Panc1 (cell line): ENCODE results near the gene MSMB. TPM values are rescaled to one million over a fixed set of nuclear protein-coding genes. Genes with fewer than 3 reads are reported as not detected.

Source experiments
- ATAC-seq: fragments of 200-7000 bp; cut with Tn5 transposase; 2 replicates; pipeline ENCODE4 v1.9.1; 2020; ENCODE audit warnings: mild to moderate bottlenecking, moderate library complexity
- BruUV-seq: library from RNA; stranded (reverse); fragments of 400-500 nt; replicated peaks from 2 replicates; lab custom pipeline; 2021; lab: Mats Ljungman, UMichigan
- CTCF ChIA-PET: fragments of 300-600 bp; sonication (Branson Sonifier 250); formaldehyde crosslinking; loops from one replicate; lab custom pipeline; 2022; ENCODE audit warnings: antibody characterized with exemption; lab: Charles Lee
- POLR2A ChIA-PET: fragments of 300-600 bp; sonication (Branson Sonifier 250); formaldehyde crosslinking; loops from one replicate; lab custom pipeline; 2022; ENCODE audit warnings: antibody characterized with exemption; lab: Charles Lee
- DNase-seq: peaks from one replicate; pipeline ENCODE4 v3.0.0-alpha.2; 2010; ENCODE audit warnings: low read depth, low spot score
- H3K27ac ChIP-seq: 2 replicates; pipeline ENCODE4 v1.5.1; 2011; ENCODE audit warnings: mild to moderate bottlenecking, low read length, inconsistent platforms
- H3K27me3 ChIP-seq: fragments of 200-500 bp; sonication (Bioruptor generic); 2 replicates; pipeline ENCODE4 v1.6.0; 2014; ENCODE audit warnings: low read length, inconsistent platforms; ENCODE audit not compliant: control insufficient read depth, insufficient read depth
- H3K36me3 ChIP-seq: fragments of 200-500 bp; sonication (Bioruptor generic); 2 replicates; pipeline ENCODE4 v1.5.1; 2014; ENCODE audit warnings: inconsistent platforms, mild to moderate bottlenecking, low read length, moderate library complexity; ENCODE audit not compliant: control insufficient read depth, insufficient read depth
- H3K4me1 ChIP-seq: 2 replicates; pipeline ENCODE4 v1.5.1; 2011; ENCODE audit warnings: inconsistent platforms, mild to moderate bottlenecking, low read length, moderate library complexity; ENCODE audit not compliant: control insufficient read depth, insufficient read depth
- H3K4me3 ChIP-seq, 2 experiments: 2 replicates each; pipeline ENCODE4 v1.5.1; 2011 to 2012; ENCODE audit warnings: low read depth in 2 of 2, low read length in 2 of 2, mild to moderate bottlenecking in 2 of 2, inconsistent platforms in 1 of 2, moderate library complexity in 1 of 2
- H3K9me3 ChIP-seq: fragments of 200-500 bp; sonication (Bioruptor generic); 2 replicates; pipeline ENCODE4 v1.5.1; 2014; ENCODE audit warnings: low read depth, mild to moderate bottlenecking, inconsistent platforms, low read length, moderate library complexity; ENCODE audit not compliant: control insufficient read depth, insufficient read depth
- POLR2AphosphoS5 ChIP-seq: IDR thresholded peaks from 2 replicates; pipeline ENCODE4 v1.6.1; 2012; ENCODE audit warnings: mild to moderate bottlenecking, low read depth, low read length, moderate library complexity
- SIN3A ChIP-seq: IDR thresholded peaks from 2 replicates; pipeline ENCODE4 v1.6.1; 2012; ENCODE audit warnings: low read depth, mild to moderate bottlenecking, low read length, moderate library complexity, borderline replicate concordance; ENCODE audit not compliant: insufficient read depth
- TCF7L2 ChIP-seq: IDR thresholded peaks from 2 replicates; pipeline ENCODE4 v1.6.1; 2011; ENCODE audit warnings: mild to moderate bottlenecking, low read depth, low read length, inconsistent platforms
- in situ Hi-C: cut with HindIII; loops from 2 replicates; pipeline ENCODE4 v1.10.0; 2016; ENCODE audit warnings: low sequenced_read_pairs, low pct_unique_long_range_greater_than_20kb
- intact Hi-C: fragments of 100-400 bp; cut with micrococcal nuclease; formaldehyde crosslinking; loops from one replicate; pipeline ENCODE4 v1.10.0; 2022; ENCODE audit not compliant: unreplicated experiment
- total RNA-seq: library from RNA; stranded (reverse); gene quantifications from one replicate; pipeline ENCODE4 v1.2.1, GENCODE V29; 2021; ENCODE audit not compliant: unreplicated experiment
- TF ChIP-seq, protein P1 (sequence below), 2 experiments: IDR thresholded peaks; 2 replicates each; pipeline ENCODE4 v1.6.1; 2011 to 2012; ENCODE audit warnings: low read depth in 2 of 2, control low read depth in 1 of 2, low read length in 1 of 2, mild to moderate bottlenecking in 1 of 2, moderate library complexity in 1 of 2; ENCODE audit not compliant: insufficient read depth in 1 of 2
- TF ChIP-seq, protein P2 (sequence below): fragments of 450-650 bp; IDR thresholded peaks from 2 replicates; pipeline ENCODE4 v1.5.1; 2017; ENCODE audit warnings: mild to moderate bottlenecking

The MSMB gene
- total RNA-seq, 1 experiment from 2014 or later = not detected

- Histone ChIP-seq H3K4me1 (peaks cover 72% of the 10 kb centered on the region), H3K36me3 (no peaks in the 10 kb centered on the region), H3K9me3 (no peaks in the 10 kb centered on the region), H3K27ac (peak overlapping the region; percentile 60; the same call in 1 of the 2 replicates), H3K27me3 (no peaks in the 10 kb centered on the region), H3K4me3 (no peak overlapping the region)
- ATAC-seq (no peak), DNase-seq (no peak)
- TF ChIP-seq, protein P1, sequence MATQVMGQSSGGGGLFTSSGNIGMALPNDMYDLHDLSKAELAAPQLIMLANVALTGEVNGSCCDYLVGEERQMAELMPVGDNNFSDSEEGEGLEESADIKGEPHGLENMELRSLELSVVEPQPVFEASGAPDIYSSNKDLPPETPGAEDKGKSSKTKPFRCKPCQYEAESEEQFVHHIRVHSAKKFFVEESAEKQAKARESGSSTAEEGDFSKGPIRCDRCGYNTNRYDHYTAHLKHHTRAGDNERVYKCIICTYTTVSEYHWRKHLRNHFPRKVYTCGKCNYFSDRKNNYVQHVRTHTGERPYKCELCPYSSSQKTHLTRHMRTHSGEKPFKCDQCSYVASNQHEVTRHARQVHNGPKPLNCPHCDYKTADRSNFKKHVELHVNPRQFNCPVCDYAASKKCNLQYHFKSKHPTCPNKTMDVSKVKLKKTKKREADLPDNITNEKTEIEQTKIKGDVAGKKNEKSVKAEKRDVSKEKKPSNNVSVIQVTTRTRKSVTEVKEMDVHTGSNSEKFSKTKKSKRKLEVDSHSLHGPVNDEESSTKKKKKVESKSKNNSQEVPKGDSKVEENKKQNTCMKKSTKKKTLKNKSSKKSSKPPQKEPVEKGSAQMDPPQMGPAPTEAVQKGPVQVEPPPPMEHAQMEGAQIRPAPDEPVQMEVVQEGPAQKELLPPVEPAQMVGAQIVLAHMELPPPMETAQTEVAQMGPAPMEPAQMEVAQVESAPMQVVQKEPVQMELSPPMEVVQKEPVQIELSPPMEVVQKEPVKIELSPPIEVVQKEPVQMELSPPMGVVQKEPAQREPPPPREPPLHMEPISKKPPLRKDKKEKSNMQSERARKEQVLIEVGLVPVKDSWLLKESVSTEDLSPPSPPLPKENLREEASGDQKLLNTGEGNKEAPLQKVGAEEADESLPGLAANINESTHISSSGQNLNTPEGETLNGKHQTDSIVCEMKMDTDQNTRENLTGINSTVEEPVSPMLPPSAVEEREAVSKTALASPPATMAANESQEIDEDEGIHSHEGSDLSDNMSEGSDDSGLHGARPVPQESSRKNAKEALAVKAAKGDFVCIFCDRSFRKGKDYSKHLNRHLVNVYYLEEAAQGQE (IDR thresholded peaks at IDR 0.05; ENCODE audit: insufficient read depth in 1 of 2, low read depth in 2 of 2, low read length in 1 of 2) = no peak
- no peak for TF ChIP-seq TCF7L2
- no peak for TF ChIP-seq POLR2AphosphoS5
- no peak for TF ChIP-seq SIN3A
- TF ChIP-seq, protein P2, sequence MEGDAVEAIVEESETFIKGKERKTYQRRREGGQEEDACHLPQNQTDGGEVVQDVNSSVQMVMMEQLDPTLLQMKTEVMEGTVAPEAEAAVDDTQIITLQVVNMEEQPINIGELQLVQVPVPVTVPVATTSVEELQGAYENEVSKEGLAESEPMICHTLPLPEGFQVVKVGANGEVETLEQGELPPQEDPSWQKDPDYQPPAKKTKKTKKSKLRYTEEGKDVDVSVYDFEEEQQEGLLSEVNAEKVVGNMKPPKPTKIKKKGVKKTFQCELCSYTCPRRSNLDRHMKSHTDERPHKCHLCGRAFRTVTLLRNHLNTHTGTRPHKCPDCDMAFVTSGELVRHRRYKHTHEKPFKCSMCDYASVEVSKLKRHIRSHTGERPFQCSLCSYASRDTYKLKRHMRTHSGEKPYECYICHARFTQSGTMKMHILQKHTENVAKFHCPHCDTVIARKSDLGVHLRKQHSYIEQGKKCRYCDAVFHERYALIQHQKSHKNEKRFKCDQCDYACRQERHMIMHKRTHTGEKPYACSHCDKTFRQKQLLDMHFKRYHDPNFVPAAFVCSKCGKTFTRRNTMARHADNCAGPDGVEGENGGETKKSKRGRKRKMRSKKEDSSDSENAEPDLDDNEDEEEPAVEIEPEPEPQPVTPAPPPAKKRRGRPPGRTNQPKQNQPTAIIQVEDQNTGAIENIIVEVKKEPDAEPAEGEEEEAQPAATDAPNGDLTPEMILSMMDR = no peak
- BruUV-seq = no TSS peak
- ChIA-PET POLR2A (no interaction called here), CTCF (no interaction called here)
- in situ Hi-C loops (no loop called here), intact Hi-C loops (no loop called here)
Observed at GRCh38 chr10:46024948-46025347, 21.1 kb downstream of the MSMB start.

GRCh38 chr10:46022978-46023702 lies 22.9 kb downstream of the MSMB start:
- Histone ChIP-seq H3K27me3 (no peaks in the 10 kb centered on the region), H3K9me3 (no peaks in the 10 kb centered on the region), H3K4me3 (peak overlapping the region; percentile 70 to 72), H3K4me1 (peaks cover 70% of the 10 kb centered on the region), H3K36me3 (no peaks in the 10 kb centered on the region), H3K27ac (peak overlapping the region; percentile 79)
- ChIA-PET POLR2A (no interaction called here), CTCF (interaction anchor here (0.7 to 1.1 kb wide), 2 partner anchors 18 to 49 kb away, joined by 3 to 6 read pairs; no protein-coding TSS in a partner anchor)
- intact Hi-C loops (no loop called here), in situ Hi-C loops (no loop called here)
- ATAC-seq (peak; percentile 99), DNase-seq (peak; percentile 74)
- no TSS peak for BruUV-seq
- no peak for TF ChIP-seq TCF7L2
- peak; percentile 77 for TF ChIP-seq POLR2AphosphoS5
- TF ChIP-seq, protein P2 = peak; percentile 71
- peak; percentile 69; the same call in 1 of the 2 replicates for TF ChIP-seq SIN3A
- TF ChIP-seq, protein P1 (IDR thresholded peaks at IDR 0.05; ENCODE audit: insufficient read depth in 1 of 2, low read depth in 2 of 2, low read length in 1 of 2) = no peak
